H1 (cell line): ENCODE measurements around the gene CANT1. TPM values are rescaled to one million over a fixed set of nuclear protein-coding genes. Genes with fewer than 3 reads are reported as not detected.

Experiments
- CTCF ChIA-PET: fragments of 300-600 bp; sonication (Branson Sonifier 250); formaldehyde crosslinking; loops from one replicate; lab custom pipeline; 2021; ENCODE audit not compliant: partially characterized antibody; lab: Charles Lee
- POLR2A ChIA-PET: fragments of 300-600 bp; sonication (Branson Sonifier 250); formaldehyde crosslinking; loops from one replicate; lab custom pipeline; 2021; ENCODE audit warnings: inconsistent platforms; ENCODE audit not compliant: partially characterized antibody; lab: Charles Lee
- DNase-seq, 2 experiments: peaks; one replicate each; pipeline versions ENCODE4 v3.0.0 to v3.0.0-alpha.2; 2010 to 2022; ENCODE audit warnings: low spot score in 2 of 2, low read depth in 1 of 2, mixed read lengths in 1 of 2
- FAIRE-seq: peaks from 2 replicates; lab custom pipeline; 2011; peaks lifted over from hg19 to GRCh38; lab: Jason Lieb, UNC
- H2AFZ ChIP-seq: 2 replicates; pipeline ENCODE4 v1.8.1; 2012; ENCODE audit warnings: low read length, inconsistent platforms
- H2AK5ac ChIP-seq: 2 replicates; pipeline ENCODE4 v1.6.1; 2013; ENCODE audit warnings: low read depth, low read length
- H2BK120ac ChIP-seq: replicated peaks from 2 replicates; pipeline ENCODE3; 2013; ENCODE audit warnings: low read depth, low read length, inconsistent platforms
- H2BK12ac ChIP-seq: 2 replicates; pipeline ENCODE4 v1.6.1; 2013; ENCODE audit warnings: low read depth, low read length
- H2BK15ac ChIP-seq: 2 replicates; pipeline ENCODE4 v1.6.1; 2013; ENCODE audit warnings: low read length
- H2BK20ac ChIP-seq: 2 replicates; pipeline ENCODE4 v1.6.1; 2013; ENCODE audit warnings: low read length
- H2BK5ac ChIP-seq: 2 replicates; pipeline ENCODE4 v1.6.1; 2013; ENCODE audit warnings: low read depth, low read length
- H3K14ac ChIP-seq: 2 replicates; pipeline ENCODE4 v1.6.1; 2013; ENCODE audit warnings: inconsistent platforms; ENCODE audit not compliant: insufficient read length
- H3K18ac ChIP-seq: 2 replicates; pipeline ENCODE4 v1.6.1; 2013; ENCODE audit warnings: low read length; ENCODE audit errors: extremely low read depth
- H3K23ac ChIP-seq: 2 replicates; pipeline ENCODE4 v1.6.1; 2013; ENCODE audit warnings: inconsistent platforms; ENCODE audit not compliant: insufficient read length
- H3K23me2 ChIP-seq: 2 replicates; pipeline ENCODE4 v1.6.1; 2013; ENCODE audit warnings: low read depth, low read length
- H3K27ac ChIP-seq: 2 replicates; pipeline ENCODE4 v1.6.1; 2011; ENCODE audit warnings: low read depth, low read length, inconsistent platforms
- H3K27me3 ChIP-seq, 4 experiments: replicated peaks in 1 of 4; 1 replicate in 1 of 4; 2 replicates in 3 of 4; pipeline versions ENCODE4 v1.6.1 to v1.8.1; 2011 to 2013; ENCODE audit warnings: low read length in 3 of 4, mild to moderate bottlenecking in 3 of 4, inconsistent platforms in 2 of 4, mixed read lengths in 2 of 4, moderate library complexity in 1 of 4; ENCODE audit not compliant: control insufficient read depth in 3 of 4, insufficient read depth in 3 of 4; ENCODE audit errors: extremely low read depth in 1 of 4
- H3K36me3 ChIP-seq, 4 experiments: 2 replicates each; pipeline versions ENCODE4 v1.6.1 to v1.8.1; 2011 to 2013; ENCODE audit warnings: mild to moderate bottlenecking in 4 of 4, low read length in 3 of 4, moderate library complexity in 2 of 4, control low read depth in 1 of 4, inconsistent platforms in 1 of 4; ENCODE audit not compliant: insufficient read depth in 4 of 4, control insufficient read depth in 2 of 4
- H3K4ac ChIP-seq: replicated peaks from 2 replicates; pipeline ENCODE3; 2013; ENCODE audit warnings: low read length, low read depth, mixed read lengths, inconsistent platforms; ENCODE audit not compliant: insufficient read length
- H3K4me1 ChIP-seq, 4 experiments: replicated peaks in 1 of 4; 1 replicate in 1 of 4; 2 replicates in 3 of 4; pipeline versions ENCODE4 v1.6.1 to v1.8.1; 2011 to 2013; ENCODE audit warnings: low read length in 3 of 4, inconsistent platforms in 2 of 4, mixed read lengths in 1 of 4; ENCODE audit not compliant: insufficient read depth in 4 of 4, control insufficient read depth in 3 of 4
- H3K4me2 ChIP-seq, 2 experiments: 2 replicates each; pipeline versions ENCODE4 v1.6.1 to v1.8.1; 2011 to 2013; ENCODE audit warnings: low read depth in 2 of 2, low read length in 2 of 2, control low read depth in 1 of 2, inconsistent platforms in 1 of 2, mild to moderate bottlenecking in 1 of 2; ENCODE audit not compliant: insufficient read depth in 1 of 2
- H3K4me3 ChIP-seq, 4 experiments: fragments of 200-600, 300-600 bp in 1 of 4; sonication (generic), shearing (Covaris generic), sonication (Bioruptor Twin) in 1 of 4; 2 replicates each; pipeline versions ENCODE4 v1.5.1 to v1.8.1; 2011 to 2016; ENCODE audit warnings: low read length in 4 of 4, low read depth in 3 of 4, control low read depth in 2 of 4, inconsistent platforms in 2 of 4, mild to moderate bottlenecking in 2 of 4, mixed read lengths in 1 of 4, moderate library complexity in 1 of 4; ENCODE audit not compliant: insufficient read depth in 2 of 4; ENCODE audit errors: extremely low read depth in 1 of 4
- H3K56ac ChIP-seq: replicated peaks from 2 replicates; pipeline ENCODE3; 2013; ENCODE audit warnings: low read depth, mild to moderate bottlenecking, mixed read lengths, low read length, inconsistent platforms; ENCODE audit not compliant: insufficient read length
- H3K79me1 ChIP-seq: 2 replicates; pipeline ENCODE4 v1.6.1; 2013; ENCODE audit warnings: low read depth, low read length, control low read depth
- H3K79me2 ChIP-seq, 2 experiments: 2 replicates each; pipeline versions ENCODE4 v1.6.1 to v1.8.1; 2012 to 2013; ENCODE audit warnings: low read length in 2 of 2, mild to moderate bottlenecking in 2 of 2, inconsistent platforms in 1 of 2; ENCODE audit not compliant: insufficient read depth in 2 of 2, control insufficient read depth in 1 of 2
- H3K9ac ChIP-seq, 4 experiments: replicated peaks in 1 of 4; 1 replicate in 1 of 4; 2 replicates in 3 of 4; pipeline versions ENCODE4 v1.6.1 to v1.8.1; 2011 to 2013; ENCODE audit warnings: low read depth in 3 of 4, low read length in 3 of 4, control low read depth in 2 of 4, mild to moderate bottlenecking in 2 of 4, moderate library complexity in 2 of 4, inconsistent platforms in 1 of 4; ENCODE audit errors: extremely low read depth in 1 of 4
- H3K9me3 ChIP-seq, 2 experiments: 2 replicates each; pipeline versions ENCODE4 v1.6.1 to v1.8.1; 2012 to 2013; ENCODE audit warnings: mild to moderate bottlenecking in 2 of 2, moderate library complexity in 2 of 2, control low read depth in 1 of 2, inconsistent platforms in 1 of 2, low read depth in 1 of 2, low read length in 1 of 2, mixed read lengths in 1 of 2; ENCODE audit not compliant: insufficient read depth in 2 of 2
- H4K20me1 ChIP-seq, 2 experiments: replicated peaks in 1 of 2; 2 replicates each; pipeline versions ENCODE3 to v1.8.1; 2011 to 2013; ENCODE audit warnings: inconsistent platforms in 2 of 2, low read length in 2 of 2, mild to moderate bottlenecking in 1 of 2; ENCODE audit not compliant: insufficient read depth in 2 of 2, control insufficient read depth in 1 of 2
- H4K5ac ChIP-seq: 2 replicates; pipeline ENCODE4 v1.6.1; 2013; ENCODE audit warnings: low read length, low read depth, mixed read lengths, inconsistent platforms; ENCODE audit not compliant: insufficient read length
- H4K8ac ChIP-seq: 2 replicates; pipeline ENCODE4 v1.8.0; 2013; ENCODE audit warnings: mild to moderate bottlenecking, moderate library complexity, low read length, inconsistent platforms; ENCODE audit not compliant: insufficient read depth; ENCODE audit errors: extremely low read depth
- H4K91ac ChIP-seq: replicated peaks from 2 replicates; pipeline ENCODE3; 2013; ENCODE audit warnings: low read length, mixed read lengths, inconsistent platforms; ENCODE audit not compliant: insufficient read length
- BACH1 ChIP-seq: IDR thresholded peaks from 2 replicates; pipeline ENCODE4 v1.6.1; 2012; ENCODE audit warnings: low read length, improper control_type of control experiment
- CBX5 ChIP-seq: fragments of 300-800, 300-1000 bp; sonication (generic); IDR thresholded peaks from 2 replicates; pipeline ENCODE4 v1.7.1; 2016; ENCODE audit warnings: antibody characterized with exemption, low read length, low read depth
- CEBPB ChIP-seq: IDR thresholded peaks from 2 replicates; pipeline ENCODE4 v1.6.1; 2012; ENCODE audit warnings: low read depth, low read length
- GABPA ChIP-seq: IDR thresholded peaks from 2 replicates; pipeline ENCODE4 v1.6.1; 2011; ENCODE audit warnings: mild to moderate bottlenecking, low read length, moderate library complexity, borderline replicate concordance; ENCODE audit not compliant: insufficient read depth
- HDAC6 ChIP-seq: IDR thresholded peaks from one replicate; pipeline ENCODE4 v1.7.1; 2012; ENCODE audit warnings: low read depth, mild to moderate bottlenecking, inconsistent platforms, low read length, moderate library complexity
- RBBP5 ChIP-seq: IDR thresholded peaks from 2 replicates; pipeline ENCODE4 v1.7.1; 2012; ENCODE audit warnings: low read depth, mild to moderate bottlenecking, inconsistent platforms, low read length, moderate library complexity, borderline replicate concordance
- WGBS, 2 experiments: shearing (Covaris generic) in 1 of 2; methylation state at CpG; one replicate each; pipeline versions ENCODE4 v1.1.6 to v1.1.7; 2013 to 2015; ENCODE audit warnings: low lambda C conversion rate in 2 of 2, mixed read lengths in 2 of 2, inconsistent platforms in 1 of 2, low coverage in 1 of 2, missing lambda C conversion rate in 1 of 2; ENCODE audit not compliant: insufficient replicate concordance in 2 of 2, insufficient coverage in 1 of 2, insufficient read length in 1 of 2; ENCODE audit errors: extremely low coverage in 1 of 2, missing lambda C conversion rate in 1 of 2; 5-methylcytosine and 5-hydroxymethylcytosine counted together
- polyA plus RNA-seq, 7 experiments: library from polyadenylated mRNA; depleted of rRNA in 3 of 7; stranded (reverse) in 5 of 7; unstranded in 2 of 7; fragments of >200 nt in 5 of 7; fragments of 200-250 nt in 2 of 7; gene quantifications; 1 replicate in 5 of 7; 2 replicates in 1 of 7; 4 replicates in 1 of 7; pipeline versions ENCODE4 v1.2.1 to v1.2.3, GENCODE V29; 2011 to 2013; ENCODE audit warnings: missing spikeins in 2 of 7, mixed read lengths in 2 of 7
- total RNA-seq: library from RNA; stranded (reverse); fragmentation: NEBNext Ultra II Directional; extraction: Animal tissue kit (Norgen Biotek cat#: 25700); gene quantifications from 2 replicates; pipeline ENCODE4 v1.2.1, GENCODE V29; 2021

The CANT1 gene
- total and polyA plus RNA-seq, 2 of the 8 experiments (the other 6 are each of a cell fraction or from before 2014, with no cell fraction given) = 23.0 to 32.6 TPM

GRCh38 chr17:78954684-78955083 lies 54.9 kb downstream of the CANT1 start:
- no peak overlapping the region for H3K27ac ChIP-seq
- TF ChIP-seq CEBPB (no peak), CBX5 (no peak), RBBP5 (no peak), BACH1 (no peak), HDAC6 (no peak), GABPA (no peak)
- TF ChIP-seq, all 59 proteins: peak for 0
- H3K9me3 ChIP-seq = peaks cover 10 to 15% of the 10 kb centered on the region in 2 experiments; a peak in 3 of 4 replicates
- no peak overlapping the region for H3K4me3 ChIP-seq
- ChIA-PET CTCF (interaction anchor here (0.6 to 4.2 kb wide), 6 partner anchors 12 to 88 kb away, joined by 3 to 18 read pairs (median 4); partner anchors contain the start of gene LGALS3BP), POLR2A (interaction anchor here (3.3 kb wide), 1 partner anchor 11 kb away, joined by 10 read pairs; no protein-coding TSS in a partner anchor)
- no peak overlapping the region for H2BK20ac ChIP-seq
- H2BK15ac ChIP-seq = no peak overlapping the region
- H2BK5ac ChIP-seq = no peak overlapping the region
- H2BK120ac ChIP-seq = no peak overlapping the region
- H3K4me1 ChIP-seq = peaks cover 0 to 7% (median under 1%) of the 10 kb centered on the region in 4 experiments; a peak in 3 of 7 replicates
- H3K23me2 ChIP-seq = 0 out of 2 replicates have a peak, but pooled peaks cover 1% of the 10 kb centered on the region
- no peak overlapping the region for H3K14ac ChIP-seq
- H4K8ac ChIP-seq = no peak overlapping the region
- H4K91ac ChIP-seq = no peak overlapping the region
- no peak for DNase-seq
- no peaks in the 10 kb centered on the region for H4K20me1 ChIP-seq
- 97% methylated on average over 13 of the region's 14 CpGs; no CpG with 5 or more reads in 1 of the 2 experiments for WGBS, 2 experiments
- no peak for FAIRE-seq
- H2AFZ ChIP-seq = no peak overlapping the region
- H4K5ac ChIP-seq = no peak overlapping the region
- no peak overlapping the region for H2AK5ac ChIP-seq
- H3K18ac ChIP-seq = no peak overlapping the region
- no peak overlapping the region for H3K56ac ChIP-seq
- H3K4me2 ChIP-seq = no peak overlapping the region
- H3K27me3 ChIP-seq = no peaks in the 10 kb centered on the region
- no peak overlapping the region for H3K4ac ChIP-seq
- no peak overlapping the region for H3K9ac ChIP-seq
- H2BK12ac ChIP-seq = no peak overlapping the region
- no peaks in the 10 kb centered on the region for H3K79me1 ChIP-seq
- no peaks in the 10 kb centered on the region for H3K36me3 ChIP-seq
- H3K23ac ChIP-seq = no peak overlapping the region
- no peaks in the 10 kb centered on the region for H3K79me2 ChIP-seq
